ENCODE data around the gene NUDCD3.

Gene NUDCD3

DNA sequence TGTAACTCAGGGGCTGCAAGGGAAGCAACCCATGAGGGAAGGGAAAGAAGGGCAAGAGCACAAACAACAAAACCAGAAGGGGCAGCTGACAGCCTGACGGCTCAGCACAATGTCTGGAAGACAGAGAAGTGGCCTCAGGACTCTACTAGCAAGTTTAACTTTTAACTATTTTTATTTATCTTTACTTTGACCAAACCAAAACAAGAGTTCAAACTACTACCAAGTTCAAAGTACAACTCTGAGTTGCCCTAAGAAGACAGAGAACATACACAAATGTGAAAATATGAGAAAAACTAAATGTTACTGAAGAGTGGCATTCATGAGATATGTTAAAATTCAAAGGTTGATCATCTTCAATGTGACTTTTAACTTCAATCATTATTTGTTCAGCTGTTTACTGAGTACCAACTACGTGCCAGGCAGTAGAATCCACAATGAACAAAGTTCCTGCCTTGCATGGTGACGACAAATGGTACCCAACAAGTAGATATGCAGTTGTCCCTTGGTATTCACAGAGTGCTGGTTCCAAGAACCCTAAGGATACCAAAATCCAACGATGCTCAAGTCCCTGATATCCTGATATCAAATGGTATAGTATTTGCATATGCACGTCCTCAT lies 19.7 kb downstream of the NUDCD3 start:
- no peak overlapping the region for H3K4me3 ChIP-seq
- H3K27ac ChIP-seq: no peak overlapping the region
- no peak for DNase-seq (ENCODE audit: low spot score)
- TF ChIP-seq, protein P1, sequence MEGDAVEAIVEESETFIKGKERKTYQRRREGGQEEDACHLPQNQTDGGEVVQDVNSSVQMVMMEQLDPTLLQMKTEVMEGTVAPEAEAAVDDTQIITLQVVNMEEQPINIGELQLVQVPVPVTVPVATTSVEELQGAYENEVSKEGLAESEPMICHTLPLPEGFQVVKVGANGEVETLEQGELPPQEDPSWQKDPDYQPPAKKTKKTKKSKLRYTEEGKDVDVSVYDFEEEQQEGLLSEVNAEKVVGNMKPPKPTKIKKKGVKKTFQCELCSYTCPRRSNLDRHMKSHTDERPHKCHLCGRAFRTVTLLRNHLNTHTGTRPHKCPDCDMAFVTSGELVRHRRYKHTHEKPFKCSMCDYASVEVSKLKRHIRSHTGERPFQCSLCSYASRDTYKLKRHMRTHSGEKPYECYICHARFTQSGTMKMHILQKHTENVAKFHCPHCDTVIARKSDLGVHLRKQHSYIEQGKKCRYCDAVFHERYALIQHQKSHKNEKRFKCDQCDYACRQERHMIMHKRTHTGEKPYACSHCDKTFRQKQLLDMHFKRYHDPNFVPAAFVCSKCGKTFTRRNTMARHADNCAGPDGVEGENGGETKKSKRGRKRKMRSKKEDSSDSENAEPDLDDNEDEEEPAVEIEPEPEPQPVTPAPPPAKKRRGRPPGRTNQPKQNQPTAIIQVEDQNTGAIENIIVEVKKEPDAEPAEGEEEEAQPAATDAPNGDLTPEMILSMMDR (IDR thresholded peaks at IDR 0.05): no peak

DNA sequence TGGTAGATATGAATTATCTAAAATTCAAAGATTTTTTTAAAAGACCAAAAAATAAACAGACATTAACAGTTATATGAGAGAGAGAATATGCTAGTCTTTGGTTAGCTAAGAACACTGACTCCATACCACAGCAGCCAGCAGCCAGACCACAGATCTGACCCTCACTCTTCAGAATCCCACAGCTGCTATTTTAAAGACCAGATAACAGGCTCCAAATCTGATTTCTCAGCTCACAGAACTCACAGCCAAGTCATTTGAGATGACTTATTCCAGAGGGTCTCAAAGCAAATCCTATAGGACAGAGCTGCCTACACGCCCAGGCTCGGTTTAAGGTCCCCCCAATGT lies 20.4 kb downstream of the NUDCD3 start:
- Histone ChIP-seq H3K27ac (no peak overlapping the region), H3K4me3 (no peak overlapping the region)
- TF ChIP-seq, protein P1 (IDR thresholded peaks at IDR 0.05): no peak
- DNase-seq (ENCODE audit: low spot score): no peak

DNA sequence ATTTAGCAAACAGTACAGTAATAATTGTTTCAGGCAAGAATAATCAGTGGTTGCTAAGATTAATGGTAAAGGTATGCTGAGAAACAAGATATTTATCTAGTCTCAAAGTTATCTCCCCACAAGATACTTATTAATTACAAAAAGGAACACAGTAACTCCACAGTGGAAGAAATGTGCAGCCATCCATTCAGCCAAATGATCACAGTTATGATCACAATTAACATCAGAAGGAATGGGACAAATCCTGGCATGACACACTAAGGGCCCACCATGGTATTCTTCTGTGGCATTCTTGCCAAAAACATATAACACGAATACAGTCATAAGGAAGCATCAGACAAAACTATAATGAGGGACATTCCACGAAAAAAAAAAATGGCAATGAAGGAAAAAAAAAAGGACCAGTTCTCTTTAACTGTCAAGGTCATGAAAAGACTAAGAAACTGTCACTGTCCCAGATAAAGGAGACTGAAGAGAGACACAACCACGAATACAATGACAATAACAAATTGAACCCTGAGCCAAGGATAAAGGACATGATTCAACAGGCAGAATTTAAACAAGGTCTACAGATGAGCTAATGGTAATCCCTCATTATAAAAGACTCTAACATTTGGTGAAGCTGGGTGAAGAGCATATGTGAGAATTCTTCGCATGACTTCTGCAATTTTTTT lies 20.9 kb downstream of the NUDCD3 start:
- Histone ChIP-seq H3K4me3 (no peak overlapping the region), H3K27ac (no peak overlapping the region)
- TF ChIP-seq, protein P1 (IDR thresholded peaks at IDR 0.05): no peak
- no peak for DNase-seq (ENCODE audit: low spot score)

GRCh38 chr7:44467217-44467548 lies 23.3 kb downstream of the NUDCD3 start:
- H3K4me3 ChIP-seq: no peak overlapping the region
- TF ChIP-seq, protein P1 (IDR thresholded peaks at IDR 0.05): no peak
- no peak for DNase-seq (ENCODE audit: low spot score)
- H3K27ac ChIP-seq: no peak overlapping the region

DNA sequence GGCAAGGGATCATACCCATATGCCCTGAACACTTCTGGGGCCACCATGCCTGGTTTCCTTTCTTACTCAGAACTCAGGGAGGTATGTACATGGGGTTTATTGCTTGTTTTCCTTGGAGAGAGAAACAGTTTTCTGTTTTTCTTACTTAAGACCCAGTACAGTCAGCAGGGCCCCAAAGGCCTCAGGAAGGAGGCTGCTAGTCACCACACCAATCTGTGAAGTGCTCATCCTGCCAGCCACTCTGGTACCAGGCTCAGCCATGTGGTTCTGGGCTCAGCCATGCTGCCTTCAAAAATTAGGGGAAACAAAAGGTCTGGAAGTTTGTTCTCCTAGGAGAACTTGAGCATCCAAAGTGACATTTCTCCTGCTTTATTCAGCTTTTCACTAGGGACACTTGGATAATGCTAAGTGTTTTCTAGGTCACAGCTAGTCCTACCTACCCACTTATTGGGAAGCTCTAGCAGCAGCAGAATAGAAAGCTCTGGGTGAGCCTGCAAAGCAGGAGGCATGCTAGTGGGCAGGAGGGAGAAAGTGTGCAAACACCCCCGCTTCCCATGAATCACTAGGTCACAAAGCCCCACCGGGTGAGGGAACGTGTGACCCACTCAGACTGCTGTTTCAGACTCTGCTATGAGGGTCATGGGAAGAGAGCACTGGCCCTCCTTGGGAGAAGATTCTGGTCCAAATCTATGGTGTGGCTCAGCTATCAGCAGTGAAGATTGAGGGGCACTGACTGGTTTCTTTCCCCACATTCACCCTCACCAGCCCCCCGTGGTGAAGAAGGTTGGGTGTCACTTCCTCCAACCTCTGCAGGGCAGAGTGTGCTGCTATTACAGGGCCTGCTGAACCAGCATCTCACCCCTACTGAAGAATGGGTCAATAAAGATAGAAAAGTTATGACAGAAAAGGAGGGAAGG lies 23.9 kb downstream of the NUDCD3 start:
- Histone ChIP-seq H3K4me3 (no peak overlapping the region), H3K27ac (no peak overlapping the region)
- TF ChIP-seq, protein P1 (IDR thresholded peaks at IDR 0.05): no peak
- no peak for DNase-seq (ENCODE audit: low spot score)

- TF ChIP-seq, protein P1 (IDR thresholded peaks at IDR 0.05): no peak
- DNase-seq (ENCODE audit: low spot score): no peak
- H3K27ac ChIP-seq: no peak overlapping the region
- H3K4me3 ChIP-seq: no peak overlapping the region
Measured at GRCh38 chr7:44465490-44465889, 25.0 kb downstream of the NUDCD3 start.
